NCI-H446 treated with DMSO at 0.1 percent for 48 hours (cell line): ENCODE data around the gene RABGEF1.
"Not testable (repeated sequence)": the region's sequence is repeated elsewhere in the genome, so short reads cannot be mapped to it uniquely, and the experiment has no call there.

Experiments used
- DNase-seq: peaks from one replicate; lab custom pipeline; 2025; lab: John Stamatoyannopoulos, UW

Gene RABGEF1

DNA sequence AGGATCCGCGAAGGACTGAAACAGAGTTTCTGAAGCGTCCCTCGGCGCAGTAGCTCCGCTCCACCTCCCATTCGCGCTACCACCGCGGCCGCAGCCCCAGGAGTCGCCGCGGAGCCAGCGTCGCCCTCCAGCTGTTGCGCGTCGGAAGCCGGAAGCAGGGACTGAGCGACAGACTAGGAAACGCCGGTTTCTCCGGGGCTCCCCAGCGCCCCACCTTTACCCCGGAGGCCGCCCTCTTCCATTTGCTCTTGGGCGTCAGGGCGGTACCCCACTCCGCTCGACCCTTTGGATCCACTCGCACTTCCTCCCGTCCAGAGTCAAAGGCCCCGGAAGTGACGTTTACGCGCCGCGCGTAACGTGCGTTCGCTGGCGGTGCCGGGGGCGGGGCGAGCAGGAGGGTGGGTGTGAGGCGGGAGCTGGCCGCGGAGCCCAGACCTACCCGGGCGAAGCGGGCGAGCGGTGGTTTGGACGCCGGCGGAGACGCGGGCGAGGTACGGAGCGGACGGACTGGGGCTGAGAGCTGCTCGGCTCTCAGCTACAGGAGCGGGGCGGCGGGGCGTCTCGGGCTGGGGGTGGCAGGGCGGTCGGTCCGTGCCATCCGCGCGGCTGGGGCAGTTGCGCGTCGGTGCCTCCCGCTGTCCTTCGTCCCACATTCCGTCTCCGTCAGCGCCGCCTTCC lies at the start of gene RABGEF1:
RABGEF1 (plus strand) TSS at position 432 of the 678 bp plus-strand sequence. CDS start 31,167 bp downstream, outside the sequence.
- DNase-seq, result peak; percentile 82

GRCh38 chr7:66693331-66693730 lies 47.2 kb upstream of the RABGEF1 start:
- DNase-seq, result no peak

- DNase-seq, result no peak
Measured at GRCh38 chr7:66694286-66694685, 46.2 kb upstream of the RABGEF1 start.

- not testable (repeated sequence) for DNase-seq
Measured at GRCh38 chr7:66695417-66695816, 45.1 kb upstream of the RABGEF1 start.

DNA sequence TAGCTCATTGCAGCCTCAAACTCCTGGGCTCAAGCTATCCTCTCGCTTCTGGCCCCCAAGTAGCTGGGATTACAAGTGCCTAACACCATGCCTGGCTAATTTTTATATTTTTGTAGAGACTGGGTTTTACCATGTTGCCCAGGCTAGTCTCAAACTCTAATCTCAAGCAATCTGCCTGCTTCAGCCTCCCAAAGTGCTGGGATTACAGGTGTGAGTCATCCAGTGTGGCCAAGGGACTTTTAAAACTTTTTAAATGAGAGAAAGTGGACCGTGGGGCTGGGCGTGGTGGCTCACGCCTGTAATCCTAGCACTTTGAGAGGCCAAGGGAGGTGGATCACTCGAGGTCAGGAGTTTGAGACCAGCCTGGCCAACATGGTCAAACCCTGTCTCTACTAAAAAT lies 44.4 kb upstream of the RABGEF1 start:
- not testable (repeated sequence) for DNase-seq

- DNase-seq, result peak; percentile 53
Measured at GRCh38 chr7:66696774-66697191, 43.8 kb upstream of the RABGEF1 start.

DNA sequence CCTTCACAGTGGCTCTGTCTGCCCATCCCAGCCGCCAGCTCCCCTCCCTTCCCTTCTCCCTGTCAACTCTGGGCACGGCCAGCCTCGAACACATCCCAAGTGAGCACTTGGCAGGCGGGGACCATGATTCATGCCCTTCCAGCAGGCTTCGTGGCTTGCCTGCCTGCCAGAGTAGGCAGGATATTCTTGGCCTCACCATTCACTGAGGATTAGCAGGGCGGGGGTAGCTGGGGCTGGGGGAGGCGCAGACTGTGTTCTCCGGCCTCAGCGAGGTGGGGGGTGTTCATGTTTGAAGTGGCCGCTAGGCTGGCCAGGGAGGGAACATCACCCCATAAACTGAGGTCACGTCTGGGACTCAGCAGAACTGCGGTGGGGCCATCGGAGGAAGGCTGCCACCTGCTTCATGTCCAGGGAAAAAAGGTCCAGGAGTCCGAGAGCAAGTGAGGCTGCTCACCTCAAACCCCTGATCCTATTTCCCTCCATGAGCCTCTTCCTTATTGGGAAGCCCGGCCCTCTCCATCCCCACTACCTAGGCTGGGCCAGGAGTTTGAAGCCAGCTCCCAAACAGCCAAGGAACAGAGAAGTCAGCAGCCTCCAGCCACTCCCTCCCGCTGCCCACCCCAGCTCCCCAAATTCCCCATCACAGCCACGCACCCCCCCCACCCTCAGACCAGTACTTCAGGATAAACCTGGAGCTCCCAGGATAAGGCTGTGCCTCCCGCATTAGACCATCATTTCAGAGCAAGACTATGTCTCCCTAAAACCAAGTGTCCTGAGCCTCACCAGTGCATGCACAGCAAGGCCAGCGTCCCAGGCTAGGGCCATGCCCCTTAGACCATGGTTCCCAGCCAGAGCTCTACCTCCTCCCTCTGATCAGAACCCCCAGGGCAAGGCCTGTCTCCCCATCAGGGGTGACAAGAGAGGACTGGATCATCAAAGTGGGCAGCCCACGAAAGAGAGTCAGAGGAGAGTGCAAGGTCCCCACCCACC lies 42.8 kb upstream of the RABGEF1 start:
- DNase-seq, result peak; percentile 72

DNA sequence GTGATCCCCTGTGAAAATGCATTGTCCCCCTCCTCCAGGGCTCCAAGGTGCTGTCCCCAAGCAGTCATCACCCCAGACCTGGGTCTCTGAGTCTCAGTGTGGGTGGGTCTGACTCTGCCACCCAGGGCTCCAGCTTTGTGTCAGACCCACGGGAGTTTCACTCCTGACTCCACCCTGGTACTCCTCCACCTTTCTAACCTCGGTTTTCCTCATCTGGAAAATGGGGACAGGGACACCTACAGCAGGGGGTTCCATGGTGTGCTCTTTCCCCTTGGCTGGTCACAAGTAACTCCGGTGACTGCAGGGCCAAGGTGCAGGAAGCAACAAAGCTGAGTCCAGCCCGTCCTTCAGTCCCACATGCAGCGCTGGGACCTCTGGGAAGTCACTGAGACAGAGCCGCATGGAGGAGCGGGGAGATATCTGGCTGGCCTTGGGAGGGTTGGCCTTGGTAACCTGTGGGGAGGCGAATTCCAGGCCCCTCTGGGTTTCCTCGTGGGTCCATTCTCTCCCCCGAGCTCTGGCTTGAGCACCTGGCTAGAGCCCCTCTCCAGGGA lies 41.8 kb upstream of the RABGEF1 start:
- no peak for DNase-seq

DNA sequence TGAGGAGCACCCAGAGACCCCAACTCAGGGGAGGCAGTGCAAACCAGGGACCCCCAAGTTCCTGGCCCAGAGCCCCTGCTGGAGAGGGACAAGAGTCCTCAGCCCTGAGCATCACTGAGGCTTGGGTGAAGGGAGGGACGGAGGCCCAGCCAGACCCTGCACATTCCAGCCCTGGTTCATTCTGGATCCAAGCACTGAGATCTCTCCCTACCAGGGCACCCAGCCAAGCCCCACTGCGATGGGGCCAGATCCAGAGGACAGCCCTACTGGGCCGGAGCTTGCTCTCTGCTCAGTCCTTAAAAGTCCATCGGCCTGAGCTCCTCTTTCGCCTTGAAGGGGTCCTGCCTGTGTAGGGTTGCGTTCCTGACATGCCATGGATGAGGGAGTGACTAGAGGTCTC lies 40.5 kb upstream of the RABGEF1 start:
- DNase-seq, result no peak

DNA sequence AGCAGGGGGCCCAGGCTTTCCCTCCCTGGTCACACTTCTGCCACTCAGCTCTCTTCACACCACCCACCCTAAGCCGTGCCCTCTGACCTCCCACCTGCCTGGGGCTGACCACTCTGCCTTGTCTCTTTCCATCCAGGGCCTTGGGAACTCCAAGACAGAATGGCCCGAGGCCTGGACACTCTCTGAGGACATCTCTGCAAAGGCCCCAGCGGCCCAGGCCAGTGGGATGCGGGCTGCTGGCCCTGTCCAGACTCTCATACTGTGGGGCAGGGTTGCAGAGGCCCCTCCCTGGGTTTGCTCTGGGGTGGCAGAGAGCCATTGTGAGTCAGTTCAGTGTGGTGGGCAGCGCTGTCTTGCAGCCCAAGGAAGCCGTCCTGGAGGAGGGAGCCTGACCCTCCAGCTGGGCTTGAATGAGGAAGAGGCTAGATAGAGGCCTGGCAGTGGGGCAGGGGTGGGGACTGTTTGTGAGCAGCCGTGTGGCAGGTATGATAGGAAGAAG lies 39.9 kb upstream of the RABGEF1 start:
- no peak for DNase-seq

DNA sequence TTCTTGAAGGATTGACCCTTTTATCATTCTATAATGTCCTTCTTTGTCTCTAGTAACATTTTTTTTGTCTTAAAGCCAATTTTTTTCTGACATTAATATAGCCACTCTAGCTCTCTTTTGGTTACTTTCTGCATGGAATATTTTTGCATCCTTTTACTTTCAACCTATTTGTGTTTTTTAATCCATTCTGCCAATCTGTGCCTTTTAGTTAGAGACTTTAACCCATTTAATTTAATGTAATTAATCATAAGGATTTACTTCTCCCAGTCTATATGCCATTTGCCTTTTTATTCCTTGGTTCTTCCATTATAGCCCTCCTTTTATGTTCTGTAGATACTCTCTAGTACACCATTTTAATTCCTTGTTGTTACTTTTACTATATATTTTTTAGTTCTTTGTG lies 32.7 kb upstream of the RABGEF1 start:
- no peak for DNase-seq

GRCh38 chr7:66710752-66711151 lies 29.8 kb upstream of the RABGEF1 start:
- not testable (repeated sequence) for DNase-seq

DNA sequence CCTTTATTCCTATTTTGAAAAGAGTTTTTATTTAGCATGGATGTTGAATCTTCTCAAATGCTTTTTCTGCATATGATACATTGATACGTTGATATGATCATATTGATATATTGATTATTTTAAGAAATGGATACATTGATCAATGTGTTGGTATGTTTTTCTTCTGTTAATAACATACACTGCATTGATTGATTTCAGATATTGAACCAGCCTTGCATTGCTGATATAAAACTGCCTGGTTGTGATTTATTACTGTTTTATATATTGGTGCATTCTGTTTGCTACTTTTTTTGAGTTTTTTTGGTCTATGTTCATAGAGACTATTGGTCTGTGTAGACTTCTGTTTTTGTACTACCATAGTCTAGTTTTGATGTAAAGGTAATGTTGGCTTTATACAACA lies 26.8 kb upstream of the RABGEF1 start:
- no peak for DNase-seq

DNA sequence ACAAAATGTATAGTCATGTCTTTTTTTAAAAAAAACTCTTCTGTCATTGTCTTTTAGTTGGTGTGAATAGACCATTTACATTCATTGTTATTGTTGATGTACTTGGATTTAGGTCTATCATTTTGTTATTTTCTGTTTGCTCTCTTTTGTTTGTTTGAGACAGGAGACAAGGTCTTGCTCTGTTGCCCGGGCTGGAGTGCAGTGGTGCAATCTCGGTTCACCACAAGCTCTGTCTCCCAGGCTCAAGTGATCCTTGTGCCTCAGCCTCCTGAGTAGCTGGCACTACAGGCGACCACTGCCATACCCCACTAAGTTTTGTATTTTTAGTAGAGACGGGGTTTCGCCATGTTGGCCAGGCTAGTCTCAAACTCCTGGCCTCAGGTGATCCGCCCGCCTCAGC lies 23.9 kb upstream of the RABGEF1 start:
- not testable (repeated sequence) for DNase-seq

DNA sequence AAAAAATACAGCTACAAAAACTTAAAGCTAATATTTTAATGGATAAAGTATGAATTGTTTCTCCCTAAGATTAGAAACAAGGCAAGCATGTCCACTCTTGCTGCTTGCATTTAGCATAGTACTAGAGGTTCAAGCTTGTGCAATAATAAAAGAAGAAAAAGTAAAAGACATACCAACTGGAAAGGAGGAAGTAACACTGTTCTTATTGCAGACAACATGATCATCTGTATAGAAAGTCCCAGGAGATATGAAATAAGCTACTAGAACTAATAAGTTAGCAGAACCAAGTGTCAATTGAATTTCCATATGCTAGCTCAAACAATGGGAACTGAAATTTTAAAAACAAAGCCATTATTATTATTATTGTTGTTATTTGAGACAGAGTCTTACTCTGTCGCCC lies 20.0 kb upstream of the RABGEF1 start:
- DNase-seq, result no peak

- no peak for DNase-seq
Measured at GRCh38 chr7:66725843-66726242, 14.7 kb upstream of the RABGEF1 start.

DNA sequence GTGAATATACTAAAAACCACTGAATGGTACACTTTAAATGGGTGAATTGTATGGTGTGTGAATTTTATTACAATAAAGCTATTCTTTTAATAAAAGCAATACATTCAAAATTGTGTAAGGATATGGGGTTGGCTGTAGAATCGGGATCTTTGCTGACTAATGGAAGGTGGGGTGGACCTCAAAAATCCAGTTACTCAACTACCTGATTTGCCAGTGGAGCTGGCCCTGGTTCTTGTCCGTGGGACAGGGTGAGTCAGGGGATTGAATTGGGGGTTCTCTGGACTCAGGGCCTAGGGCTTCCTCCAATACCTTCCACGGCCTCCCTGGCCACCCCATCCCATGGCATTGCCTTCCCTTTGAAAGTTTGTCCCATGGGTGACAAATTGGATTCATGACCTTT lies 13.5 kb upstream of the RABGEF1 start:
- no peak for DNase-seq

DNA sequence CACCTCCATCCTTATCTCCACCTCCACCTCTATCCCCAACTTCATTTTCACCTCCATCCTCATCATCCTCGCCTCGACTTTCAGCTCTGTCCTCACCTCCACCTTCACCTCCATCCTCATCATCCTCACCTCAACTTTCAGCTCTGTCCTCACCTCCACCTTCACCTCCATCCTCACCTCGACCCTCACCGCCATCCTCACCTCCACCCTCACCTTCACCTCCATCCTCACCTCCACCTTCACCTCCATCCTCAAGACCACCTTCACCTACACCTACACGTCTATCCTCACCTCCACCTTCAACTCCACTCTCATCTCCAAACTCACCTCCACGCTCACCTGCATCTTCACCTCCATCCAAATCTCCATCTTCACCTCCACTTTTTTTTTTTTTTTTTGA lies 12.0 kb upstream of the RABGEF1 start:
- DNase-seq, result no peak

GRCh38 chr7:66729274-66729673 lies 11.3 kb upstream of the RABGEF1 start:
- no peak for DNase-seq

DNA sequence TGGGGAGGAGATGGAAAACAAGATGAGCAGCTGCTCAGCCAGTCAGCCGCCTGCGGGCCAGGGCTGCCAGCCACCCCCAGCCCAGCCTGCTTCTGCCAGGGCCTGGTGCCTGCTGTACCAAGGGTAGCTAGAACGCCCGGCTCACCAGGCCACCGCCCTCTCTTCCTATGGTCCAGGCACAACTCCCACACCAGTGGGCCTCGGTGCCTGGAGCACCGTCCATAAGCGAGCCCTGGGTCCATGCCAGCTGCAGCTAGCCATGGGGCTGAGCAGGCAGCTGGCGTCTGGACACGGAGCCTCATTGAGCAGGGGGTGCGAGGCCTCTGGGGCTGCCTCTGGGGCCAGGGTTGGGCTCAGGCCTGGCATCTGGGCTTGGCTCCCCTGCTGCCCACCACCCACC lies 8.5 kb upstream of the RABGEF1 start:
- DNase-seq, result no peak

- DNase-seq, result no peak
Measured at GRCh38 chr7:66732439-66732838, 8.1 kb upstream of the RABGEF1 start.

DNA sequence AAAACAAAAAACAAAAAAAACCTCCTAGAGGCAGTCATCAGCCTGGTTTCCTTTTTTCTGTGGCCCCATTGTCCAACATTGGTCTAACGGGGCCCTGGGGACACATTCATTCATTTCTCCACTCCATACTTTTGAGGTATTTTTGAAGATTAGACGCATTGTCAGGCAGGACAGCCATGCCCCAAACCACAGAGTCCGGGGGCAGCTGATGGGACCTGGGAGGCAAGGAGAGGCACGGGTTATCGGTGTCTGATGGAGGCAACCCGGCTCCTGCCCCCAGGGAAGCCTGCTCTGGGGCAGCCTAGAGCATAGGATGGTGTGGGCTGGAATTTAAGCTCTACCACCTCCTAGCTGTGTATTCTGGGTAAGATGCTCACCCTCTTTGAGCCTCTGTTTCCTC lies 6.5 kb upstream of the RABGEF1 start:
- DNase-seq, result no peak

- no peak for DNase-seq
Measured at GRCh38 chr7:66735154-66735553, 5.4 kb upstream of the RABGEF1 start.
